HS-27A (cell line): ENCODE measurements around the gene PIEZO1.
"Not testable (repeated sequence)": the region's sequence is repeated elsewhere in the genome, so short reads cannot be mapped to it uniquely, and the experiment has no call there.

ENCODE experiments used
- DNase-seq: peaks from one replicate; pipeline ENCODE4 v3.0.0-alpha.2; 2012; ENCODE audit warnings: low read depth, missing footprints

PIEZO1 gene

GRCh38 chr16:88805340-88805715, 20.3 kb upstream of the PIEZO1 start:
- no peak for DNase-seq

DNA sequence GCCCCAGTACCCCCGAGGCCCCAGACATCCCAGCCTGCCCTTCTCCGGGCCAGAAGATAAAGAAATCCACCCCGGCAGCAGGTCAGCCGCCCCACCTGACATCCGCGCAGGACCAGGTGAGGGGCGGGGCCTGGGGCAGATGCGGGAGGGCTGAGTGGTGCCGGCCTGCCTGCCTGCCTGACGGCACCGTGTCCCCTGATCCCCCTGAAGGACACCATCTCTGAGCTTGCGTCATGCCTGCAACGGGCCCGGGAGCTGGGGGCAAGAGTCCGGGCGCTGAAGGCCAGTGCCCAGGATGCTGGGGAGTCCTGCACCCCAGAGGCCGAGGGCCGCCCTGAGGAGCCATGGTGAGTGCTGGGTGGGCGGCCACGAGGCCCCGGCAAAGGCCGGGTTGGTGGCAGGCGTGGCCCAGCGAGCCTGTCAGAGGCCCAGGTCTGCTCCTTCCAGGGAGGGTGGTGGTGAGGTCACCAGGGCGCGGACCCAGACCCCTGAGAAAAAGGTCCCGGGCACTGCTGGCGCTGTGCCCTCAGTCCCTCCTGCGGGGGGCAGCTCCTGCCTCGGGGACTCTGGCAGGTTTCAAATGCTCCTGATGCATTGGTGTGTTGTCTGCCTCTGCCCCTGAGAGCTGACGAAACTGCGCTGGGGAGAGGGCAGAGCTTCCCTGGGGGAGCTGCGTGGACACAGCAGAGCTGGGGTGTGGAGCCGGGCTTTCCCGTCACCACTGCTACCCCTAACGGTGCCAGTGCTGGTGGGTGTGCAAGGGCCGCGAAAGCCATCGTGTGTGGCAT, 19.7 kb upstream of the PIEZO1 start:
- DNase-seq, result no peak

GRCh38 chr16:88804173-88804551, 19.1 kb upstream of the PIEZO1 start:
- no peak for DNase-seq

DNA sequence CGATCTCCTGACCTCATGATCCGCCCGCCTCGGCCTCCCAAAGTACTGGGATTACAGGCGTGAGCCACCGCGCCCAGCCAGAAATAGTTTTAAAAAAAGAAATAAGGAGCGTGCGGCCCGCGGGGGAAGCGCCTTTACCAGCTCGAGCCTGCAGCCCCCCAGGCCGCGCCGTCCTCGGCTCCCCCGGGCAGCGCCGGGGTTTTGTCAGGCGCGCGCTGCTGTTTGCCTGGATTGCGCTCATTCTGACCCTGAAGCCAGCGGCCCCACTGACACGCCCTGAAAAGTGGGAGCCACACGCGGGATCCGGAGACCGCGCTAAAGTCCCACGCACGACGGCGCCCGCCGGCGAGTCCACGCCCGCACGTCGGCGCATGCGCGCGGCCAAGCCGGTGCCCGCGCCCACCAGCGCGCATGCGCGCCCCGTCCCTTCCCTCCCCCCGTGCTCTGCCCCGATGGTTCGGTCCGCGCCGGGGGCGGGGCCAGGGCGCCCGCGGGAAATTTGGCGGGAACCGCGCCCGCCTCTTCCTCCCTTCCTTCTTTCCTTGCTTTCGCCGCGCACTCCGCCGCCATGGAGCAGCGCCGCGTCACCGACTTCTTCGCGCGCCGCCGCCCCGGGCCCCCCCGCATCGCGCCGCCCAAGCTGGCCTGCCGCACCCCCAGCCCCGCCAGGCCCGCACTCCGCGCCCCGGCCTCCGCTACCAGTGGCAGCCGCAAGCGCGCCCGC, 18.4 kb upstream of the PIEZO1 start, which contains the start of gene CDT1:
Gene CDT1 (plus strand): TSS at position 526 of the 724 bp plus-strand sequence. CDS start 43 bp downstream, at position 569.
- no peak for DNase-seq

DNA sequence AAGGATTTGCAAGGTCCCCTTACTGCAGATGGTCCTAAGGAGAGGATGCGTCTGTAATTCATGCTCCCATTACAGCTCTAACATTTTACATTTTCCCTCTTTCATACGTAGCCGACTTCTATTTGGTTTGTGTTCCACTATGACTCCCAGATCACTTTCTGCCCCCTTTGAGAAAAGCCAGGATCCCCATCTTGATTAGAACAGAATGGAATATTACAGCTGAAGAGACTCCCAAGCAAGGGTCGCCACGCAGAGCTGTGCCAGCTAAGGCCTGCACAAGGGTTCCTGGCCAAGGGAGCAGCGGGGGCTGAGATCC, 15.2 kb upstream of the PIEZO1 start:
- DNase-seq, result no peak

DNA sequence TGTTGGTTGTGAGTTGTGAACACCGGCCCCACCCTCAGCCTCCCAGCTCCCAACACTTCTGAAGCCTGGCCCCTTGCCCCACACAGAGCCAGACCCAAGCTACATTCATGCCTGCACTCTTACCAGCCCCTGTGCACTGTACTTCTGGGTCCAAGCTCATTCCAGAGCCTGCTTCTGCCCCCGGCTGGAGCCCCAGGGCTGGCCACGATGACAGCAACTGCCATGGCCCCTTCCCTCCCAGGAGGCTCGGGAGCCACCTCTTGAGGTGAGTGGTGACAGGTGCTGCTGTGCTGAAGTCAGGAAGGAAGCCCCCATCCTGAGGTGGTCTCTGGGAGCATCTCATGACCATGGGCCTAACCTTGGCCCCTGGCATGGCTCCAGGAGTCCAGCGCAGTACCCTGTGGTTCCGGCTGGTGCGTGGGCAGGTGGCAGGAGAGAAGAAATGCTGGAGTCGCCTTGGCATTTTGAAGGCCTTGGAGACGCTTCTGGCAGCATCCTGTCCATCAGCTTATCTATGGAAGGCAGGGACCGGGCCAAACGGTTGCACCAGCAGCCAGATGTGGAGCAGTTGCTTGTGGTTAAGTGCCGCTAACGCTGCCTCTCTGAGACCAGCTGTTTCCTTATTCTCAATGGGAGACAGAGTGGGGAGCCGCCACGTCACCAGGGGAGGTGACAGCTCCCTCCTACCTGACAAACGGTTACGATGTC, 14.7 kb upstream of the PIEZO1 start:
- no peak for DNase-seq

DNA sequence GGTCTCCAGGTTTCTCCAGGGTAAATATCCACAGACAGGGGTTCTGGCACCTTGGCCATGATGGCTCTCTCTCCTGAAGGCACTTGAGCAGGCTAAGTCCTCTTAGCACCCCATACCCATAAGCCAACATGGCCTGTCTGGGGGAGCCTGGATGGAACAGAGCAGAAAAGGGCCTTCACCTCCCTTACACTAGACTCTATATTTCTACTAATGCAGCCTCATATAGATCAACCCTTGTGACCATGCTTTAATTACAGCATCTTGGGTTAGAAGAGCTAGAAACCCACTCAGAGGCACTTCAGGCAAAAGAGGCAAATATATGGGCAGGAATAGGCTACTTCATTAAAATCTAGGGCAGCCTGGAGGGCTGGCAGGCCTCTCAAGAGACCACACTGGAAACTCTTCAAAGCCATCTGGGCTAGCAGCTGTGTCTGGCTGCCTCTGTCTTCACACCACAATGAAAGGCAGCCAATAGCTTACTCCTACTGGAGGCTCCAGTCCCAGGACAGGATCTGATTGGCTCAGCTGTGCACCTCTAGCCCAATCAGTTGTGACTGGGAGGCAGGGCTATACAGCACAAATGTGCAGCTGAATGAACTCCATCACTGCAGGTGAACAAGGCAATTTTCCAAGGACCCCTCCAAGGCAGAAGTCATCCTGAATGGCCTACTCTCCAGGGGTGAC, 13.9 kb upstream of the PIEZO1 start:
- no peak for DNase-seq

DNA sequence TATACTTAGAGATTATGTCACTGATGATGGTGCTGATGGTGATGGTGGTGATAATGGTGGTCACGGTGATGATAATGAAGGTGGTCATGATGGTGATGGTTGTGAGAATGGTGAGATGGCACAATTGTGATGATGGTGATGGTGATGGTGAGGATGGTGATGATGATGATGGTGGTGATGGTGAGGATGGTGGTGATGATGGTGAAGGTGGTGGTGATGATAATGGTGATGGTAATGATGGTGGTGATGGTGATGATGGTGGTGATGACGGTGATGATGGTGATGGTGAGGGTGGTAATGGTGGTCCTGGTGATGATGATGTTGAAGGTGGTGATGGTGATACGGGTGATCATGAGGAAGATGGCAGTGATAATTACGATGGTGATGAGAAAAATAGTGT, 13.1 kb upstream of the PIEZO1 start:
- no peak for DNase-seq

- no peak for DNase-seq
These were observed 11.3 kb upstream of the PIEZO1 start for GRCh38 chr16:88796278-88796677.

GRCh38 chr16:88793251-88793954, 8.4 kb upstream of the PIEZO1 start:
- DNase-seq, result no peak

GRCh38 chr16:88792668-88793250, 7.7 kb upstream of the PIEZO1 start:
- no peak for DNase-seq

GRCh38 chr16:88792078-88792550, 7.1 kb upstream of the PIEZO1 start:
- DNase-seq, result no peak

- DNase-seq, result no peak
These were observed 5.5 kb upstream of the PIEZO1 start for GRCh38 chr16:88790312-88791211.

DNA sequence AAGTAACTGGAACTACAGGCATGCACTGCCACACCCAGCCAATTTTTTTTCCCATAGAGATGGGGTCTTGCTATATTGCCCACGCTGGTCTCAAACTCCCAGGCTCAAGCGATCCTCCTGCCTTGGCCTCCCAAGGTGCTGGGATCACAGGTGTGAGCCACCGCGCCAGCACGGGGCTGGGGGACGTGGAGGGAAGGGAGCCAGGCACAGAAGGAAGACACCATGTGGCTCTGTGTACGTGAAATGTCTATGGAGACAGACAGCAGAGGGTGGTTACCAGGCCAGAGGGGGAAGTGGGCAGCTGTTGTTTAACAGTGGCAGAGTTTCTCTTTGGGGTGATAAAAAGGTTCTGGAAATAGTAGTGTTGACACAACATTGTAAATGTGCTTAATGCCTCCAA, 4.6 kb upstream of the PIEZO1 start:
- DNase-seq, result no peak

- not testable (repeated sequence) for DNase-seq
These were observed 3.7 kb upstream of the PIEZO1 start for GRCh38 chr16:88788749-88789148.

DNA sequence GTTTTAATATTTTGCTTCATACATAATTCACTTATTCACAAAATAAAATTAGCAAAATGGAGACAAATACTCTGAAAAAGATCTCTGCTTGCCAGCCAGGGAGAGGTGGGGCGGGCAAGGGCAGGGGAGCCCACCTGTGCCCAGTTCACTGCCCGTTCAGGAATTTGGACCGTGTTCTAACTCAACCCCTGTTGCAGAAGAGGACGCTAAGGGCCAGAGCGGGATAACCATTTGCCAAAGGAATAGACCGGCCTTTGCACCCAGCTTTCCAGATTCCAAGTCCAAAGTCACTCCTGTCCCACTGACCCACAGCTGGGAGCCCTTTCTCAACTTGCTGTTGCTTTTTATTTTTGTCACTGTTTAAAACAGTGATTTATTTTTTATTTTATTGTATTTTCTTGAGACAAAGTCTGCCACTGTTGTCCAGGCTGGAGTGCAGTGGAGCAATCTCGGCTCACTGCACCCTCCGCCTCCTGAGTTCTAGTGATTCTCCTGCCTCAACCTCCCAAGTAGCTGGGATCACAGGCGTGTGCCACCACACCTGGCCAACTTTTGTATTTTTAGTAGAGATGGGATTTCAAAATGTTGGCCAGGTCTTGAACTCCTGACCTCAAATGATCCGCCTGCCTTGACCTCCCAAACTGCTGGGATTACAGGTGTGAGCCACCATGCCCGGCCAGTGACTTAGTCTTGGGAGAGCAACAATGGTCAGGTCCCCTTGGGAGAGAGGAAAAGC, 2.7 kb upstream of the PIEZO1 start:
- no peak for DNase-seq

GRCh38 chr16:88784856-88785105, 239 bp downstream of the PIEZO1 start:
- no peak for DNase-seq

GRCh38 chr16:88784074-88784855, 755 bp downstream of the PIEZO1 start:
- DNase-seq, result no peak
